OCI-LY1 (cell line): ENCODE results near the gene PTPRO.

ENCODE experiments used
- H2AFZ ChIP-seq: fragments of 200-600 bp; sonication (generic), shearing (Covaris generic); 2 replicates; pipeline ENCODE4 v1.6.0; 2014; ENCODE audit warnings: antibody characterized with exemption, mild to moderate bottlenecking, low read length
- H3F3A ChIP-seq: fragments of 200-600 bp; sonication (generic), shearing (Covaris generic); 2 replicates; pipeline ENCODE4 v1.6.0; 2014; ENCODE audit warnings: mild to moderate bottlenecking, antibody characterized with exemption, low read length, moderate library complexity; ENCODE audit not compliant: insufficient read depth
- H3K27ac ChIP-seq: fragments of 200-600 bp; sonication (generic); 2 replicates; pipeline ENCODE4 v1.5.1; 2014; ENCODE audit warnings: low read length, mixed run types, mild to moderate bottlenecking, low read depth; ENCODE audit not compliant: poor library complexity, severe bottlenecking
- H3K27me3 ChIP-seq: fragments of 200-600 bp; sonication (generic); 2 replicates; pipeline ENCODE4 v1.6.0; 2014; ENCODE audit warnings: antibody characterized with exemption, mild to moderate bottlenecking, low read length, moderate library complexity; ENCODE audit not compliant: insufficient read depth
- H3K36me3 ChIP-seq: fragments of 200-600 bp; sonication (generic); 2 replicates; pipeline ENCODE4 v1.6.1; 2014; ENCODE audit warnings: mild to moderate bottlenecking, antibody characterized with exemption, low read length, moderate library complexity, mixed read lengths; ENCODE audit not compliant: insufficient read depth
- H3K4me1 ChIP-seq: fragments of 200-600 bp; sonication (generic); 2 replicates; pipeline ENCODE4 v1.5.1; 2014; ENCODE audit warnings: mild to moderate bottlenecking, low read length, moderate library complexity; ENCODE audit not compliant: insufficient read depth, severe bottlenecking
- H3K4me2 ChIP-seq: fragments of 200-600 bp; sonication (generic), shearing (Covaris generic); 2 replicates; pipeline ENCODE4 v1.6.1; 2014; ENCODE audit warnings: low read length
- H3K4me3 ChIP-seq: fragments of 200-600 bp; sonication (generic); 2 replicates; pipeline ENCODE4 v1.5.1; 2014; ENCODE audit warnings: low read length, low read depth, mild to moderate bottlenecking, mixed read lengths; ENCODE audit not compliant: poor library complexity, severe bottlenecking
- H3K79me2 ChIP-seq: fragments of 200-600 bp; shearing (Covaris generic); 2 replicates; pipeline ENCODE4 v1.6.1; 2016; ENCODE audit warnings: mixed run types, low read length, mixed read lengths; ENCODE audit not compliant: insufficient read depth
- H3K9ac ChIP-seq: fragments of 200-600 bp; sonication (generic), shearing (Covaris generic); 2 replicates; pipeline ENCODE4 v1.6.1; 2014; ENCODE audit warnings: mild to moderate bottlenecking, low read length, mixed read lengths
- H3K9me2 ChIP-seq: fragments of 200-600 bp; sonication (generic), shearing (Covaris generic); 2 replicates; pipeline ENCODE4 v1.6.1; 2014; ENCODE audit warnings: low read depth, mild to moderate bottlenecking, low read length, mixed read lengths
- H3K9me3 ChIP-seq: fragments of 200-600 bp; shearing (Covaris generic); 2 replicates; pipeline ENCODE4 v1.6.1; 2014; ENCODE audit warnings: low read length, mixed read lengths
- H4K20me1 ChIP-seq: fragments of 200-600 bp; sonication (generic), shearing (Covaris generic); 2 replicates; pipeline ENCODE4 v1.6.0; 2016; ENCODE audit warnings: mild to moderate bottlenecking, low read length; ENCODE audit not compliant: insufficient read depth
- CTCF ChIP-seq: fragments of 200-600 bp; sonication (generic), shearing (Covaris generic); IDR thresholded peaks from 2 replicates; pipeline ENCODE4 v1.5.1; 2017; ENCODE audit warnings: mild to moderate bottlenecking, antibody characterized with exemption, low read length, moderate library complexity, mixed read lengths
- EZH2 ChIP-seq: fragments of 200-600 bp; sonication (generic), shearing (Covaris generic); IDR thresholded peaks from 2 replicates; pipeline ENCODE4 v1.8.0; 2017; ENCODE audit warnings: borderline replicate concordance, mixed run types, mild to moderate bottlenecking, antibody characterized with exemption, low read length, moderate library complexity, mixed read lengths

PTPRO gene

GRCh38 chr12:15356951-15357364 lies 34.6 kb downstream of the PTPRO start:
- Histone ChIP-seq H3K9me2 (no peaks in the 10 kb centered on the region), H3K4me2 (no peak overlapping the region), H3K79me2 (no peaks in the 10 kb centered on the region), H3K4me1 (no peaks in the 10 kb centered on the region), H2AFZ (no peak overlapping the region), H3K4me3 (no peak overlapping the region), H4K20me1 (no peaks in the 10 kb centered on the region), H3K27ac (no peak overlapping the region), H3K9me3 (no peaks in the 10 kb centered on the region), H3K36me3 (no peaks in the 10 kb centered on the region), H3F3A (no peaks in the 10 kb centered on the region), H3K9ac (no peak overlapping the region), H3K27me3 (no peaks in the 10 kb centered on the region)
- no peak for TF ChIP-seq CTCF
- no peak for TF ChIP-seq EZH2

GRCh38 chr12:15364221-15365160 lies 42.2 kb downstream of the PTPRO start:
- no peak overlapping the region for H3K4me3 ChIP-seq
- no peaks in the 10 kb centered on the region for H3K79me2 ChIP-seq
- no peak overlapping the region for H3K4me2 ChIP-seq
- H3K36me3 ChIP-seq = no peaks in the 10 kb centered on the region
- no peak overlapping the region for H3K27ac ChIP-seq
- TF ChIP-seq CTCF (no peak), EZH2 (no peak)
- H3F3A ChIP-seq = no peaks in the 10 kb centered on the region
- H2AFZ ChIP-seq = no peak overlapping the region
- H3K9me3 ChIP-seq = no peaks in the 10 kb centered on the region
- H3K9ac ChIP-seq = no peak overlapping the region
- no peaks in the 10 kb centered on the region for H3K27me3 ChIP-seq
- H4K20me1 ChIP-seq = no peaks in the 10 kb centered on the region
- no peaks in the 10 kb centered on the region for H3K4me1 ChIP-seq
- no peaks in the 10 kb centered on the region for H3K9me2 ChIP-seq

- H2AFZ ChIP-seq = no peak overlapping the region
- no peaks in the 10 kb centered on the region for H3K36me3 ChIP-seq
- no peak overlapping the region for H3K27ac ChIP-seq
- H3K27me3 ChIP-seq = no peaks in the 10 kb centered on the region
- no peak overlapping the region for H3K4me2 ChIP-seq
- H3F3A ChIP-seq = no peaks in the 10 kb centered on the region
- H3K79me2 ChIP-seq = no peaks in the 10 kb centered on the region
- H3K9me3 ChIP-seq = no peaks in the 10 kb centered on the region
- no peak overlapping the region for H3K4me3 ChIP-seq
- H3K9ac ChIP-seq = no peak overlapping the region
- no peaks in the 10 kb centered on the region for H4K20me1 ChIP-seq
- no peaks in the 10 kb centered on the region for H3K9me2 ChIP-seq
- no peak for TF ChIP-seq CTCF
- TF ChIP-seq EZH2 = no peak
- H3K4me1 ChIP-seq = no peaks in the 10 kb centered on the region
These were observed 46.5 kb downstream of the PTPRO start for GRCh38 chr12:15368812-15369211.
